HEK293 (cell line): Measurements from ENCODE around the gene DLL1.

Experiments
- CTCF ChIP-seq: fragments of 450-650 bp; formaldehyde crosslinking; IDR thresholded peaks from 2 replicates; pipeline ENCODE4 v1.5.1; 2016; ENCODE audit warnings: missing biosample characterization, missing genetic modification characterization
- EGR2 ChIP-seq: fragments of 450-650 bp; formaldehyde crosslinking; IDR thresholded peaks from 2 replicates; pipeline ENCODE4 v1.5.1; 2016; ENCODE audit warnings: low read depth, missing biosample characterization, missing genetic modification characterization
- KLF1 ChIP-seq: fragments of 450-650 bp; formaldehyde crosslinking; IDR thresholded peaks from 2 replicates; pipeline ENCODE4 v1.5.1; 2016; ENCODE audit warnings: missing biosample characterization, missing genetic modification characterization
- MYNN ChIP-seq: fragments of 450-650 bp; formaldehyde crosslinking; IDR thresholded peaks from 2 replicates; pipeline ENCODE4 v1.5.1; 2016; ENCODE audit warnings: missing biosample characterization, missing genetic modification characterization, borderline replicate concordance
- ZNF324 ChIP-seq: fragments of 450-650 bp; formaldehyde crosslinking; IDR thresholded peaks from 2 replicates; pipeline ENCODE4 v1.5.1; 2016; ENCODE audit warnings: missing biosample characterization, missing genetic modification characterization
- ZNF350 ChIP-seq: fragments of 450-650 bp; formaldehyde crosslinking; IDR thresholded peaks from 2 replicates; pipeline ENCODE4 v1.5.0; 2017; ENCODE audit warnings: missing biosample characterization, mild to moderate bottlenecking, missing genetic modification characterization
- ZNF398 ChIP-seq: fragments of 450-650 bp; formaldehyde crosslinking; IDR thresholded peaks from 2 replicates; pipeline ENCODE4 v1.5.1; 2017; ENCODE audit warnings: missing biosample characterization, missing genetic modification characterization
- ZNF629 ChIP-seq: fragments of 450-650 bp; formaldehyde crosslinking; IDR thresholded peaks from 2 replicates; pipeline ENCODE4 v1.5.1; 2017; ENCODE audit warnings: missing biosample characterization, missing genetic modification characterization
- ZNF776 ChIP-seq: fragments of 450-650 bp; formaldehyde crosslinking; IDR thresholded peaks from 2 replicates; pipeline ENCODE4 v1.5.0; 2017; ENCODE audit warnings: missing biosample characterization, missing genetic modification characterization, borderline replicate concordance

GRCh38 chr6:170254315-170255213 lies 36.3 kb downstream of the DLL1 start:
- no peak for TF ChIP-seq ZNF324 (tag by site-specific recombination)
- no peak for TF ChIP-seq ZNF398 (tag by site-specific recombination)
- TF ChIP-seq EGR2 (tag by site-specific recombination) = no peak
- TF ChIP-seq KLF1 = no peak
- no peak for TF ChIP-seq CTCF (tag by site-specific recombination)
- no peak for TF ChIP-seq ZNF629 (tag by site-specific recombination)
- no peak for TF ChIP-seq ZNF776 (tag by site-specific recombination)
- TF ChIP-seq ZNF350 (tag by site-specific recombination) = no peak
- TF ChIP-seq MYNN = no peak
